Activated CD4-positive, alpha-beta T cell treated with anti-CD3 and anti-CD28 coated beads, Interleukin-2, amount 50 U/mL, for 4 hours (primary cell): ENCODE results near the gene C2orf42.
"Not testable (repeated sequence)": the region's sequence is repeated elsewhere in the genome, so short reads cannot be mapped to it uniquely, and the experiment has no call there.

Experiments used
- DNase-seq, 2 experiments: peaks; one replicate each; pipeline ENCODE4 v3.0.0-alpha.2; 2020

C2orf42 gene

DNA sequence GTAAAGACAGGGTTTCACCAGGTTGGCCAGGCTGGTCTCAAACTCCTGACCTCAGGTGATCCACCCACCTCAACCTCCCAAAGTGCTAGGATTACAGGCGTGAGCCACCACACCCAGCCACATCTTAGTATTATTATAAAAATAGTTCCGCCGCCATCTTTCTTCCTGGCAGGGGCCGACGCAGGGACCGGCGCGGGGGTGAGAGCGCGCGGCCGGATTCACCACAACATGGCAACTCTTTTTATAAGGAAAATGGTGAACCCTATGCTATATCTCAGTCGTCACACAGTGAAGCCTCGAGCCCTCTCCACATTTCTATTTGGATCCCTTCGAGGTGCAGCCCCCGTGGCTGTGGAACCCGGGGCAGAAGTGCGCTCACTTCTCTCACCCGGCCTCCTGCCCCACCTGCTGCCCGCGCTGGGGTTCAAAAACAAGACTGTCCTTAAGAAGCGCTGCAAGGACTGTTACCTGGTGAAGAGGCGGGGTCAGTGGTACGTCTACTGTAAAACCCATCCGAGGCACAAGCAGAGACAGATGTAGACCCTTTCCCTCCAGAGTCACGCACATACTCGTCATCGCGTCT lies 88.4 kb downstream of the C2orf42 start:
- DNase-seq, result not testable (repeated sequence)

DNA sequence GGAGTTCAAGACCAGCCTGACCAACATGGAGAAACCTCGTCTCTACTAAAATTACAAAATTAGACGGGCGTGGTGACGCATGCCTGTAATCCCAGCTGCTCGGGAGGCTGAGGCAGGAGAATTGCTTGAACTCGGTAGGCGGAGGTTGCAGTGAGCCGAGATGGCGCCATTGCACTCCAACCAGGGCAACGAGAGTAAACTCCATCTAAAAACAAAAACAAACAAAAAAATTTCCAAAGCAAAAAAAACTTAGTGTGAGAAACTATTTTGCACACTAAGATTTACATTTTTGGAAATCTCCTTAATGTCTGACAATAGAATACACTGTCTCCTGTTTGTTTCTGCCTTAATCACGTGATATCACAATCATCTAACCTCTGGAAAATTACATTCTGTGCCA lies 89.1 kb downstream of the C2orf42 start:
- DNase-seq, result not testable (repeated sequence)

DNA sequence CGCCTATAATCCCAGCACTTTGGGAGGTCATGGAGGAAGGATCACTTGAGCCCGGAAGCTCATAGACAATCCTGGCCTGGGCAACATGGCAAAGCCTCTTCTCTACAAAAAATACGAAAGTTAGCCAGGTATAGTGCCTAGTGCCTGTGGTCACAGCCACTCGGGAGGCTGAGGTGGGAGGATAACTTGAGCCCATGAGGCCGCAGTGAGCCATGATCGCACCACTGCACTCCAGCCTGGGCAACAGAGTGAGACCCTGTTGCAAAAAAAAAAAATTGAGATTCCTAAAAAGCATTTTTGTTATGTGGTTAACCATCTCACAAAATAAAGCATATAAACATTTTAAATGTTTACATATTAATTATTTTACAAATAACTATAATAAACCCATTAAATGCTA lies 89.6 kb downstream of the C2orf42 start:
- DNase-seq, result no peak
